Liver (tissue), 9 donors: ENCODE data around the gene PTCH2. TPM values are rescaled to one million over a fixed set of nuclear protein-coding genes. Genes with fewer than 3 reads are reported as not detected.

ENCODE experiments used
- DNase-seq: peaks from one replicate; pipeline ENCODE4 v3.0.0-alpha.2; 2017; ENCODE audit warnings: low spot score
- H3K27ac ChIP-seq, 2 donors: one replicate each; pipeline ENCODE4 v1.7.0; 2013; ENCODE audit warnings: inconsistent platforms in 2 of 2, low read length in 2 of 2, control low read depth in 1 of 2, low read depth in 1 of 2, mild to moderate bottlenecking in 1 of 2
- H3K27me3 ChIP-seq, 4 donors: one replicate each; pipeline versions ENCODE4 v1.6.1 to v1.7.0; 2013; ENCODE audit warnings: low read length in 3 of 4, inconsistent platforms in 1 of 4, mild to moderate bottlenecking in 1 of 4, moderate library complexity in 1 of 4; ENCODE audit not compliant: control insufficient read depth in 4 of 4, insufficient read depth in 4 of 4
- H3K36me3 ChIP-seq, 4 donors: one replicate each; pipeline versions ENCODE4 v1.6.1 to v1.7.0; 2013; ENCODE audit warnings: low read length in 3 of 4, mild to moderate bottlenecking in 3 of 4, low read depth in 1 of 4, moderate library complexity in 1 of 4; ENCODE audit not compliant: control insufficient read depth in 4 of 4, insufficient read depth in 3 of 4
- H3K4me1 ChIP-seq, 4 donors: one replicate each; pipeline versions ENCODE4 v1.6.1 to v1.7.0; 2013; ENCODE audit warnings: low read length in 3 of 4, mild to moderate bottlenecking in 3 of 4, moderate library complexity in 1 of 4; ENCODE audit not compliant: control insufficient read depth in 4 of 4, insufficient read depth in 4 of 4
- H3K4me3 ChIP-seq, 3 donors: one replicate each; pipeline versions ENCODE4 v1.6.1 to v1.7.0; 2013; ENCODE audit warnings: low read length in 3 of 3, control low read depth in 1 of 3, low read depth in 1 of 3, mild to moderate bottlenecking in 1 of 3
- H3K9ac ChIP-seq, 2 donors: one replicate each; pipeline ENCODE4 v1.7.0; 2013; ENCODE audit warnings: low read length in 2 of 2, mild to moderate bottlenecking in 2 of 2, moderate library complexity in 2 of 2, control low read depth in 1 of 2, low read depth in 1 of 2
- H3K9me3 ChIP-seq, 4 donors: one replicate each; pipeline versions ENCODE4 v1.6.1 to v1.7.0; 2013; ENCODE audit warnings: low read length in 3 of 4; ENCODE audit not compliant: control insufficient read depth in 4 of 4
- EGR1 ChIP-seq, 2 donors: IDR thresholded peaks; 2 replicates each; pipeline ENCODE4 v1.6.1; 2016 to 2018; ENCODE audit warnings: antibody characterized with exemption in 2 of 2, low read depth in 2 of 2
- FOXA1 ChIP-seq: IDR thresholded peaks from 2 replicates; pipeline ENCODE4 v1.6.1; 2016; ENCODE audit warnings: antibody characterized with exemption
- FOXA2 ChIP-seq: IDR thresholded peaks from 2 replicates; pipeline ENCODE4 v1.6.1; 2016; ENCODE audit warnings: antibody characterized with exemption
- GABPA ChIP-seq, 2 donors: IDR thresholded peaks in 1 of 2; conservative IDR thresholded peaks in 1 of 2; 2 replicates each; pipeline ENCODE4 v1.6.1; 2016; ENCODE audit warnings: antibody characterized with exemption in 2 of 2, mild to moderate bottlenecking in 1 of 2, moderate library complexity in 1 of 2
- HNF4A ChIP-seq, 2 donors: conservative IDR thresholded peaks; 2 replicates each; pipeline ENCODE4 v1.6.1; 2016; ENCODE audit warnings: antibody characterized with exemption in 2 of 2, mild to moderate bottlenecking in 2 of 2
- HNF4G ChIP-seq: IDR thresholded peaks from 2 replicates; pipeline ENCODE4 v1.6.1; 2016; ENCODE audit warnings: antibody characterized with exemption
- NR2F2 ChIP-seq: IDR thresholded peaks from 2 replicates; pipeline ENCODE4 v1.6.1; 2016; ENCODE audit warnings: antibody characterized with exemption
- RAD21 ChIP-seq, 2 donors: IDR thresholded peaks; 2 replicates each; pipeline ENCODE4 v1.6.1; 2016; ENCODE audit warnings: antibody characterized with exemption in 2 of 2, mild to moderate bottlenecking in 2 of 2
- RXRA ChIP-seq, 2 donors: IDR thresholded peaks; 2 replicates each; pipeline ENCODE4 v1.6.1; 2017 to 2018; ENCODE audit warnings: antibody characterized with exemption in 2 of 2, mild to moderate bottlenecking in 1 of 2
- TAF1 ChIP-seq: conservative IDR thresholded peaks from 2 replicates; pipeline ENCODE4 v1.6.1; 2016; ENCODE audit warnings: antibody characterized with exemption, mild to moderate bottlenecking
- WGBS: extraction: QIAGEN DNeasy Blood & Tissue Kit; methylation state at CpG from one replicate; pipeline ENCODE4 v1.1.7; 2013; 5-methylcytosine and 5-hydroxymethylcytosine counted together
- polyA plus RNA-seq, 2 donors: library from polyadenylated mRNA; stranded (reverse) in 1 of 2; unstranded in 1 of 2; fragments of 200-250 nt in 1 of 2; fragments of >200 nt in 1 of 2; fragmentation: Nextera tagmentation in 1 of 2; extraction: Ambion mirVana in 1 of 2; gene quantifications; one replicate each; pipeline versions ENCODE4 v1.2.1 to v1.2.3, GENCODE V29; 2013 to 2015
- total RNA-seq, 2 donors: library from RNA; depleted of rRNA; stranded (reverse); fragments of >200 nt; gene quantifications; one replicate each; pipeline ENCODE4 v1.2.3, GENCODE V29; 2014
- TF ChIP-seq, protein P1 (sequence below): IDR thresholded peaks from 2 replicates; pipeline ENCODE4 v1.6.1; 2016; ENCODE audit warnings: antibody characterized with exemption, mild to moderate bottlenecking
- TF ChIP-seq, protein P2 (sequence below): IDR thresholded peaks from 2 replicates; pipeline ENCODE4 v1.6.1; 2016; ENCODE audit warnings: antibody characterized with exemption
- donor health status: healthy.
- donor health status: healthy.
- donor health status: healthy.
- donor health status: healthy.
- donor health status: healthy.

PTCH2 gene
- total and polyA plus RNA-seq, 4 donors = 0.14 to 0.24 (median 0.16) TPM

DNA sequence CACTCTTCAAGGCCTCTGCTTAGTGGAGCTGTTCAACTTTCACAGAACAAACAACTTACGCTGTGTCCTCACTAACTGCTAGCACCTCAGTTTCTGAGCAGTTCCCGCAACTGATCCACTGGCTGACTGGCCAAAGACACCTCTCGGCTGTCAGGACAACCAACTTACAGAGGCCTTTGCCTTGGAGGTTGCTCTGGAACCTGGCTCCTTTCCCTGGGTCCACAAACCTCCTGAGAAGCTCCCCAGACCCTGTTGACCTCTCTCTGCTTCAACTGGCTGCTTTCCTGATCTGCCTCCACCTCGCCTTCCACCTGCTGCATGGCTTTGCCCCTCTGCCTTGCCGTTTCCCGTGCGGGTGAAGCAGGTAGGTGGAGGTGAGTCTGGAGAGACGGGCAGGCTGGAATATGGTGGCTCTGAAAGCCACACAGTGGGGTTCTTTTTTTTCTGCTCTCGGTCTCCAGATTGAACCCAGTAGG lies 21.8 kb downstream of the PTCH2 start:
- H3K4me3 ChIP-seq = no peak overlapping the region
- H3K27me3 ChIP-seq = no peaks in the 10 kb centered on the region
- 94% methylated on average over 9 of the region's 9 CpGs for WGBS
- H3K27ac ChIP-seq = no peak overlapping the region
- no peak for DNase-seq
- H3K9me3 ChIP-seq = no peaks in the 10 kb centered on the region
- TF ChIP-seq GABPA (IDR thresholded peaks at IDR 0.05 in 1 of 2, conservative IDR thresholded peaks at IDR 0.05 in 1 of 2) (no peak), RAD21 (IDR thresholded peaks at IDR 0.05) (no peak), RXRA (IDR thresholded peaks at IDR 0.05) (no peak), FOXA2 (no peak), FOXA1 (no peak), EGR1 (IDR thresholded peaks at IDR 0.05; ENCODE audit: low read depth in 2 of 2) (no peak), HNF4G (no peak), TAF1 (no peak), NR2F2 (no peak)
- TF ChIP-seq, protein P1, sequence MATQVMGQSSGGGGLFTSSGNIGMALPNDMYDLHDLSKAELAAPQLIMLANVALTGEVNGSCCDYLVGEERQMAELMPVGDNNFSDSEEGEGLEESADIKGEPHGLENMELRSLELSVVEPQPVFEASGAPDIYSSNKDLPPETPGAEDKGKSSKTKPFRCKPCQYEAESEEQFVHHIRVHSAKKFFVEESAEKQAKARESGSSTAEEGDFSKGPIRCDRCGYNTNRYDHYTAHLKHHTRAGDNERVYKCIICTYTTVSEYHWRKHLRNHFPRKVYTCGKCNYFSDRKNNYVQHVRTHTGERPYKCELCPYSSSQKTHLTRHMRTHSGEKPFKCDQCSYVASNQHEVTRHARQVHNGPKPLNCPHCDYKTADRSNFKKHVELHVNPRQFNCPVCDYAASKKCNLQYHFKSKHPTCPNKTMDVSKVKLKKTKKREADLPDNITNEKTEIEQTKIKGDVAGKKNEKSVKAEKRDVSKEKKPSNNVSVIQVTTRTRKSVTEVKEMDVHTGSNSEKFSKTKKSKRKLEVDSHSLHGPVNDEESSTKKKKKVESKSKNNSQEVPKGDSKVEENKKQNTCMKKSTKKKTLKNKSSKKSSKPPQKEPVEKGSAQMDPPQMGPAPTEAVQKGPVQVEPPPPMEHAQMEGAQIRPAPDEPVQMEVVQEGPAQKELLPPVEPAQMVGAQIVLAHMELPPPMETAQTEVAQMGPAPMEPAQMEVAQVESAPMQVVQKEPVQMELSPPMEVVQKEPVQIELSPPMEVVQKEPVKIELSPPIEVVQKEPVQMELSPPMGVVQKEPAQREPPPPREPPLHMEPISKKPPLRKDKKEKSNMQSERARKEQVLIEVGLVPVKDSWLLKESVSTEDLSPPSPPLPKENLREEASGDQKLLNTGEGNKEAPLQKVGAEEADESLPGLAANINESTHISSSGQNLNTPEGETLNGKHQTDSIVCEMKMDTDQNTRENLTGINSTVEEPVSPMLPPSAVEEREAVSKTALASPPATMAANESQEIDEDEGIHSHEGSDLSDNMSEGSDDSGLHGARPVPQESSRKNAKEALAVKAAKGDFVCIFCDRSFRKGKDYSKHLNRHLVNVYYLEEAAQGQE = no peak
- TF ChIP-seq, protein P2, sequence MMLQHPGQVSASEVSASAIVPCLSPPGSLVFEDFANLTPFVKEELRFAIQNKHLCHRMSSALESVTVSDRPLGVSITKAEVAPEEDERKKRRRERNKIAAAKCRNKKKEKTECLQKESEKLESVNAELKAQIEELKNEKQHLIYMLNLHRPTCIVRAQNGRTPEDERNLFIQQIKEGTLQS = no peak
- peaks cover 2 to 23% (median 12%) of the 10 kb centered on the region in 4 donors for H3K4me1 ChIP-seq
- no peaks in the 10 kb centered on the region for H3K36me3 ChIP-seq
- H3K9ac ChIP-seq = no peak overlapping the region

DNA sequence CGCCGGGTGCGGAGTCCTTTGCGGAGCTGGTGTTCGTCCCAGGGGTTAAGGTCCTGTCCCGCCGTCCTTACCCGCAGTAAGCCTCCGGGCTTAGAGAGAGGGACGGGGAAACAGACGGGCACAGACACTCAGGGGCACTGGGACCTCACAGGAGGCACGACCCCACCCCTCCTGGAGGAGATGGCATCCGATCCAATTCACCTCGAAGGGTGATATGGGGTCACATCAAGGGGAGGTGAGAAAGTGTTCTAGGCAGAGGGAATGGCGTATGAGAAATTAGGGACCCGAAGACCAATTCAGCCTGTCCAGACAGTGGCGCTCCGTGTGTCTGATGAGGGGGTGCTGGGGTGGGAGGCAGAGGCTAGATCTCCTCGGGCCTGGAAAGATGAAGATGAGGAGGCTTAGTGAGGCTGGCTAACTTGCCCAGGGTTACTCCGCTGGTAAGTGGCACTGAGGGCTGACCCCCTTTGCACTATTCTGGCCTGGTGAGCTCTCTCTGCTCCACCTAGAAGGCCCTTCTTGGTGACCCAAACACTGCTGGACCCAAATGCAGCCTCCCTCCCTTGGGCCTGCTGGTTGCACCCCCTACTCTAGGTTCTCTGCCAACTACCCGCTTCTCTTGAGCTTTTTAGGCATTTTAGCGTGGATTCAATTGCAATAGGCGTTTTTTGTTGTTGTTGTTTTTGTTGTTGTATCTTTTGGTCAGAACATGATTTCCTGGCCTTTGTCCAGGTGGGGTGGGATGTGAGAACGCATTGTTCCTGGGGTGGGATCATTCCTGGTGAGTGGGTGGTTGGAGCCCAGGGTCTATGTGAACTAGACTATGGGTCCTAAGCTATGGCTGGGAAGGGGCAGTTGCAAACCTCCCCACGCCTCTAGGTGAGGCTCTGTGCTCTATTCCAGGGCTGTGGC lies 22.5 kb downstream of the PTCH2 start:
- Histone ChIP-seq H3K4me3 (peak overlapping the region; percentile 58 to 70 (median 67)), H3K4me1 (peaks cover 2 to 23% (median 11%) of the 10 kb centered on the region in 4 donors), H3K9ac (peak overlapping the region; percentile 94 to 98), H3K27me3 (no peaks in the 10 kb centered on the region), H3K9me3 (no peaks in the 10 kb centered on the region), H3K36me3 (no peaks in the 10 kb centered on the region), H3K27ac (peak overlapping the region; percentile 83 to 98)
- DNase-seq = no peak
- WGBS = 29% methylated on average over 25 of the region's 25 CpGs
- TF ChIP-seq, protein P2 = no peak
- peak in 1 of 2 donors; percentile 1 for TF ChIP-seq HNF4A (conservative IDR thresholded peaks at IDR 0.05)
